22Rv1 (cell line): ENCODE measurements around the gene CTBP1.
"Not testable (repeated sequence)": the region's sequence is repeated elsewhere in the genome, so short reads cannot be mapped to it uniquely, and the experiment has no call there.

Experiments
- H3K27ac ChIP-seq: fragments of 450-650 bp; 2 replicates; pipeline ENCODE4 v1.5.1; 2017
- ZFX ChIP-seq: fragments of 450-650 bp; IDR thresholded peaks from 2 replicates; pipeline ENCODE4 v1.6.1; 2017; ENCODE audit warnings: antibody characterized with exemption, borderline replicate concordance
- TF ChIP-seq, protein P1 (sequence below): fragments of 450-650 bp; IDR thresholded peaks from 2 replicates; pipeline ENCODE4 v1.5.1; 2017; ENCODE audit warnings: mild to moderate bottlenecking

Gene CTBP1

DNA sequence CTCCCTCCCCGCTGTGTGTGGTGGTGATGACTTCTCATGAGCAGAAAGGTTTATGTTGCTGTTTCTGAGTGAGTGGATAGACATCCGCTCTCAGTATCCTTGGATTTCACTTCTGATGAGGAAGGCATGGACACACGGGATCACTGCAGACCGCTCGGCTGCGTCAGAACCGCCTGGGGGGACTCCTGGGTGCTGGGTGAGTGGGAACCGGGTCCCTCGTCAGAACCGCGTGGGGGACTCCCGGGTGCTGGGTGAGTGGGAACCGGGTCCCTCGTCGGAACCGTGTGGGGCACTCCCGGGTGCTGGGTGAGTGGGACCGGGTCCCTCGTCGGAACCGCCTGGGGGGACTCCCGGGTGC, 9.0 kb downstream of the CTBP1 start:
- no peak overlapping the region for H3K27ac ChIP-seq

GRCh38 chr4:1239141-1239949, 9.6 kb downstream of the CTBP1 start:
- TF ChIP-seq, protein P1, sequence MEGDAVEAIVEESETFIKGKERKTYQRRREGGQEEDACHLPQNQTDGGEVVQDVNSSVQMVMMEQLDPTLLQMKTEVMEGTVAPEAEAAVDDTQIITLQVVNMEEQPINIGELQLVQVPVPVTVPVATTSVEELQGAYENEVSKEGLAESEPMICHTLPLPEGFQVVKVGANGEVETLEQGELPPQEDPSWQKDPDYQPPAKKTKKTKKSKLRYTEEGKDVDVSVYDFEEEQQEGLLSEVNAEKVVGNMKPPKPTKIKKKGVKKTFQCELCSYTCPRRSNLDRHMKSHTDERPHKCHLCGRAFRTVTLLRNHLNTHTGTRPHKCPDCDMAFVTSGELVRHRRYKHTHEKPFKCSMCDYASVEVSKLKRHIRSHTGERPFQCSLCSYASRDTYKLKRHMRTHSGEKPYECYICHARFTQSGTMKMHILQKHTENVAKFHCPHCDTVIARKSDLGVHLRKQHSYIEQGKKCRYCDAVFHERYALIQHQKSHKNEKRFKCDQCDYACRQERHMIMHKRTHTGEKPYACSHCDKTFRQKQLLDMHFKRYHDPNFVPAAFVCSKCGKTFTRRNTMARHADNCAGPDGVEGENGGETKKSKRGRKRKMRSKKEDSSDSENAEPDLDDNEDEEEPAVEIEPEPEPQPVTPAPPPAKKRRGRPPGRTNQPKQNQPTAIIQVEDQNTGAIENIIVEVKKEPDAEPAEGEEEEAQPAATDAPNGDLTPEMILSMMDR, result no peak
- no peak for TF ChIP-seq ZFX
- no peak overlapping the region for H3K27ac ChIP-seq

More for the DNA sequence above, 9.0 kb downstream of the CTBP1 start:
- TF ChIP-seq ZFX, result no peak
- TF ChIP-seq, protein P1, result no peak

DNA sequence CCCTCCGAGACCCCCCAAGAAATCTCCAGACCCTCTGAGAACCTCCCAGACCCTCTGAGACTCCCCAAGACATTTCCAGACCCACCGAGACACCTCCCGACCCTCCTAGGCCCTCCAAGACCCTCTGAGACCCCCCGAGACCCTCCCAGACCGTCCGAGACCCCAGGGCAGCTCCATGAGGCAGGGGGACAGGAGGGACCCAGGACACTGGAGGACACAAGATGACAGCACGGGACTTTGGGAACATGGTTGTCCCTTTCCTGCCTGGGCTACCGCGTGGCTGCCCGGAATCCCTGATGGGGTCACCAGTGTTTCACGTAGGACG, 10.3 kb downstream of the CTBP1 start:
- no peak overlapping the region for H3K27ac ChIP-seq
- no peak for TF ChIP-seq ZFX
- TF ChIP-seq, protein P1, result no peak

DNA sequence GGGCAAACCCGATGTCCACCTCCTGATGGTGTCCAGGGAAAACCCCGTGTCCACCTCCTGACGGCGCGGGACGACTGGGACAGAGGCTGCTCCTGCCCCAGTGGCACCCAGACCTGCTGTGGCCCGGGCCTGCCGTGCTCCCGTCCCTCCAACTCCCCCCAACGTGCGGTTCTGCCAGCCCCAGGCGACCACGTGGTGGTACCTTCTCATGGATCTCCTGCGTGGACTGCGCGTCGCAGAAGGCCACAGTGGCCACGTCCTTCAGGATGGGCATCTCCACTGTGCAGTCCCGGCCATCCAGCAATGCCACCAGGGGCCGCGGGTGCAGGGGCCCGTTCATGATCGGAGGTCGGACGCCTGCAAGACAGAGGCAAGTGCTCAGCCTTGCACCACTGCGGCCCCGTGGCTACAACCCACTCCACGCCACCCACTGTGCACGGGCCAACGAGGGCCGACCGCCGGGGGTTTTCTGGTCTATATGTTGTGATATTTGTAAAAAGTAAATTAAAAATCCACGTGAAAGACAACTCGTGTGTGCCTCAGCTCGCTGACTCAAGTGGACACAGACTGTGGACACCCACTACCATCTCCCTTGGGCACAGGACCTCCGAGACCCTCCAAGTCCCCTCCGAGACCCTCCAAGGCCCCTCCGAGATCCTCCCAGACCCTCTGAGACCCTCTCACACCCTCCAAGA, 10.8 kb downstream of the CTBP1 start:
- TF ChIP-seq ZFX, result no peak
- TF ChIP-seq, protein P1, result no peak
- H3K27ac ChIP-seq, result no peak overlapping the region

GRCh38 chr4:1237261-1237660, 11.7 kb downstream of the CTBP1 start:
- H3K27ac ChIP-seq, result not testable (repeated sequence)

GRCh38 chr4:1236836-1237235, 12.1 kb downstream of the CTBP1 start:
- H3K27ac ChIP-seq, result not testable (repeated sequence)

DNA sequence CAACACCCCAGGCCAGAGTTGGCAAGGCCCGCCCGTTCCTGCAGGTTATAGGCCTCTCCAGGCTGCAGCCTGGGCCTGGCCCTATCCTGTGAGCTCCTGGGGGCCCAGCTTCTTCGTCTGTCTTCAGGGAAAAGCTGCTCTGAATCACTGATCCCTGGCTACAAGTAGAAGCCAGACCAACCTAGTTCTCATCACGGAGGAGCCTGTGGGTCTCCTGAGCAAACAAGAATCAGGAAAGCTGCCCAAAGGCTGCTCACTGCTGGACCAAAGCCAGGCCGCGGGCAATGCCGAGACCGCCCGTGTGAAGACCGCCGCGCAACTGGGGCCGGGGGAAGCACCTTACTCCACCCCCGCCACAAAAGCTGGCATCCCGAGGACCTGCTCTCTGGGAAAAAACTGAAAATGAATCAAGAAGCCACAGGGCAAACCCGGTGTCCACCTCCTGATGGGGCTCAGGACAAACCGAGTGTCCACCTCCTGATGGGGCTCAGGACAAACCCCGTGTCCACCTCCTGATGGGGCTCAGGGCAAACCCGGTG, 12.8 kb downstream of the CTBP1 start:
- no peak overlapping the region for H3K27ac ChIP-seq
- no peak for TF ChIP-seq ZFX
- TF ChIP-seq, protein P1, result no peak

- TF ChIP-seq, protein P1, result no peak
- no peak for TF ChIP-seq ZFX
- H3K27ac ChIP-seq, result no peak overlapping the region
Measured at GRCh38 chr4:1235381-1236102, 13.4 kb downstream of the CTBP1 start.
